Measurements from ENCODE around the gene ARAP3. TPM values are rescaled to one million over a fixed set of nuclear protein-coding genes. Genes with fewer than 3 reads are reported as not detected.
"Not testable (repeated sequence)": the region's sequence is repeated elsewhere in the genome, so short reads cannot be mapped to it uniquely, and the experiment has no call there.

Gene ARAP3
- total RNA-seq, 1 experiment from 2014 or later: 0.69 TPM

DNA sequence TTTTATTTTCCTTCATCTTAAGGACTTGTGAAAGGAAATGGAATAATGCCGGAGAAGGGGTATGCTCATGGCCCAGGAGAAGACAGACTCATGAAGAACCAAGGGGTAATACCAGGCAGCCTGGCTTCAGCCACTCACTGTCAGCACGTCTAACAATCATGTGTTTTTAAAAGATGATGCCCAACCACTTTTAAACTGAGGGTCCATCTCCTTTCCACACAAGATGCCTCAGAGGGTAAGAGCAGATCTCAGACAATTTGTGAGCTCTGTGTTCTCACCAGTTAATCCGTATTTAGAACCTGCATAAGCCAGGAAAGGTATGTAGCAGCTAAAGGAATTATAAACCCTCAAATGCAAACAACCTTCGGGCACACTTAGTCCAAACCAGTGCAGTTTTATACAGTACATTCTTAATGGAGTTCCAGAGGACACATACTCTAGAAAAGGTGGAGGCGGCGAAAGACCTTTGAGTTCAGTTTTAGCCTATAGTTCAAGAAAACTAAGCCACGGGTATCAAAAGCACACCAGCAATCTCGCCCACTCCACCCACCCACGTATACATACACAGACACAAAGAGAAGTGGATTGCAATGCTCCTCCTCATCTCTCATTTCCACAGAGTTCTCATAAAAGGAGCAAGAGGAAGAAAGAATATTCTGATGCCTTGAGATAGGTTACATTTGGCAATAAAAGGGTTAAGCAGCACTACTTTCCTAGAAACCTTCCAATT, 65.9 kb downstream of the ARAP3 start:
- DNase-seq (ENCODE audit: low read depth): no peak

DNA sequence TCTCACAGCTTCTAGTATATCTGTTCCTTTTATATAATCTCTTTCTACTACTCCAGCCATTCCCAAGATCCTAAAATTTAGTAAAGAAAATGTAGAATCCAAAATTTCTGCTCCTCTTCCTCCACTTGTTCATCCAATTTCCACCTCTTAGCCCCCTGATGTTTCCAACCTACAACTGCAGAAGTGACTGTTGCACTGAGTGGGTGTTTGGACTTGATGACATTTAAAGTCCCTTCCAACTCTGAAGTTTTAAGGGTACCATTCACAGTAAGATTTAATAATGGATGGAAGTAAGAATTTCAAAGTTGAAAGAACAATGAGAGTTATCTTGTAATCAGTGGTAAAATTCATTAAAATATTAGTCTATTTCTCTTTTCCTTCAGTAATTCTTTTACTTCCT, 68.7 kb downstream of the ARAP3 start:
- DNase-seq (ENCODE audit: low read depth): no peak

DNA sequence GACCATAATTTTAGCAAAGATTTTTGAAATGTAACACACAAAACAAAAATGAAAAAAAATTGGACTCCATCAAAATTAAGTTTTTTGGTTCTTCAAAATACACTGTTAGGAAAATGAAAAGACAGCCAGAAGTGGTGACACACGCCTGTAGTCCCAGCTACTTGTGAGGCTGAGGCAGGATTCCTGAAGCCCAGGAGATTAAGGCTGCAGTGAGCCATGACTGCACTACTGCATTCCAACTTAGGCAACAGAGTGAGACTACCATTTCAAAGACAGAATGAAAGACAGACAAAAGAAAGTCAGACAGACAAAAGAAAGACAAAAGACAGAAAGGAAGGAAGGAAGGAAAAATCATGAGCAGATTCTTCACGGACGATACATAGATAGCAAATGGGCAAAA, 70.7 kb downstream of the ARAP3 start:
- DNase-seq (ENCODE audit: low read depth): no peak

DNA sequence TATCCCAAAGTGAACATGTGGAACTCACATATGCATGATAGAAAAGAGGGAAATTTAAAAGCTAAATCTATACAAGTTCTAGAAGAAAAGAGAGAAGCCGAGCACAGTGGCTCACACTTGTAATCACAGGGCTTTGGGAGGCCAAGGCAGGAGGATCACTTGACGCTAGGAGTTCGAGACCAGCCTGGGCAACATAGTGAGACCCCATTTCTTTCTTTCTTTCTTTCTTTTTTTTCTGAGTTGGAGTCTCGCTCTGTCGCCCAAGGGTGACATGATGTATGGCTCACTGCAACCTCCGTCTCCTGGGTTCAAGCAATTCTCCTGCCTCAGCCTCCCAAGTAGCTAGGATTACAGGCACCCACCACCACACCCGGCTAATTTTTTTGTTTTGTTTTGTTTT, 72.1 kb downstream of the ARAP3 start:
- not testable (repeated sequence) for DNase-seq (ENCODE audit: low read depth)

DNA sequence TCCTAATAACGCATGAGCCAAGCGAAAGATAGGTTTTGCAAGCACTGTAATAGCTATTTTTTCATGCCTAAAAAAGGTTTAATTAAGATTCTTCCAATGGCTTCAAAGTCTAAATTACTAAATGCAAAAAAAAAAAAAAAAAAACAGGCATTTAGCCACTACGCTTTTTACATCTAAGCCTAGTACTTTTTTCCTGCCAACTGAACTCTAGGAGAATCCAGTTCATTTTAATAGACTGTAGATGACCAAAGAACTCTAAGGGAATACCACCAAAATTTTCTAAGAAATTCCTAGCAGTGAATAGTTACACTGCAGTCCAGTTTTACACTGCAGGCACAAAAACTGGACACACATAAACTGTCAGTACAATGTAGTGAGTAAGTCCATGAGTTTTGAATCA, 73.0 kb downstream of the ARAP3 start:
- DNase-seq (ENCODE audit: low read depth): no peak

DNA sequence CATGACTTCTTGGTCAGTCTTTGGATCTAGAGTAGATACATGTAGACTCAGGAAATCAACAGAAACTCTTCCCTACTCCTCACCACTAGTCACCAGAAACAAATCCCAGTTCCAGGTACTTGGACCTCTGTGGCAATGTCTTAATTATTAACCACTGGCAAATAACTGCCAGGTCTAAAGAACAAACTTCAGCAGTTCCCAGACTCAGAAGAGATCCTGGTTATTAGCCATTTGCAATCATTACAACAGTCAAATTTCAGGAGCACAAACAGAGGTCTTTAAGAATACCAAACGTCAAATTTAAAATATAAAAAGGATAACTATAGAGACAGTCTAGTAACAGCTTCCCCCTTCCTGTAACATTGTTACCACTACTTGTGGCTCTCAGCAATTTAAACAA, 73.5 kb downstream of the ARAP3 start:
- DNase-seq (ENCODE audit: low read depth): no peak

DNA sequence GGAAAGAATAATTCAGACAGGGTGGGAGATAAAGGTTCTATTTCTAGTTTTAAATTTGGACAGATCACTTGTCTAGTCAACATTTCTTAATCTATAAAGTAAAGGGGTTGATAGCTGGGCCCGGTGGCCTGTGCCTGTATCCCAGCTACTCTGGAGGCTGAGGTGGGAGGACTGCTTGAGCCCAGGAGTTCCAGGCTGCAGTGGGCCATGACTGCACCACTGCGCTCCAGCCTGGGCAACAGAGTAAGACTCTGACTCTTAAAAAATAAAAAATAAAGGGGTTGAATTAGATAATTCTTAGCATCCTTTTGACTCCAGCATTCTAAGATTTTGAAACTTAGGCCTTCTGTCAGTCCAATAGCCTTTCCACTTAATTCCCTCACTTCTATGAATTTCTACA, 74.0 kb downstream of the ARAP3 start:
- DNase-seq (ENCODE audit: low read depth): no peak

DNA sequence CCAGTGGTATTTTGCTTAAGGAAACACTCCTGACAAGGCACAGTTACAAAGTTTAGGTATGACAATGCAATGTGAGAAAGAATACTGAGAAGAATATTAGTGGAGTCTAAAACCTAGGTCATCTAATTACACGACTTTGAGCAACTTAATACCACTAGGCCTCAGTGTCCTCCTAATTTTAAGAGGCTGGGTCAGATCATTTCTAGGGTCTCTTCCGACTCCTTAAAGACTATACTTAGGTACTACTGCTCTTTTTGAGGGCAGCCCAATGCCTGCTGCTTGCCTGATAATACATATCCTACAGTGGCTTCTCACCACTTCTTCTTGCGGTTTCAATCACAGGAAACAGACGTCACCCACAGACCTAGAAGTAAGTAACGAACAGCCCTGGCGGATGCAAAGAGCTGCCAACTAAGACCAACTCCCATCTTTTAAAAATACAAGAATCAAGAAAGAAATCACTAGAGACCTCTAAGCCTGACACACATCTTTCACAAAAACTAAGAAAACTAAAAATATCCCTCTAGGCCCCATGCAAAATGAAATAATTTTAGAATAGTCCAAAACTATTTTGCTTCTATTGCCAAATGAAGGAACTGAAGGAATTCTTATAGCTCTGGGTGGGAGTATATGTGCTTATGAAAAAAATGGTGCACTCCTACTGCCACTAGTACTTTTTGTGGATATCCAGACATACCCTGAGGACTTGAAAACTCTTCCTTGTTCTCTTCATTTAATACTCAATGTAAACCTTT, 76.3 kb downstream of the ARAP3 start:
- DNase-seq (ENCODE audit: low read depth): no peak

DNA sequence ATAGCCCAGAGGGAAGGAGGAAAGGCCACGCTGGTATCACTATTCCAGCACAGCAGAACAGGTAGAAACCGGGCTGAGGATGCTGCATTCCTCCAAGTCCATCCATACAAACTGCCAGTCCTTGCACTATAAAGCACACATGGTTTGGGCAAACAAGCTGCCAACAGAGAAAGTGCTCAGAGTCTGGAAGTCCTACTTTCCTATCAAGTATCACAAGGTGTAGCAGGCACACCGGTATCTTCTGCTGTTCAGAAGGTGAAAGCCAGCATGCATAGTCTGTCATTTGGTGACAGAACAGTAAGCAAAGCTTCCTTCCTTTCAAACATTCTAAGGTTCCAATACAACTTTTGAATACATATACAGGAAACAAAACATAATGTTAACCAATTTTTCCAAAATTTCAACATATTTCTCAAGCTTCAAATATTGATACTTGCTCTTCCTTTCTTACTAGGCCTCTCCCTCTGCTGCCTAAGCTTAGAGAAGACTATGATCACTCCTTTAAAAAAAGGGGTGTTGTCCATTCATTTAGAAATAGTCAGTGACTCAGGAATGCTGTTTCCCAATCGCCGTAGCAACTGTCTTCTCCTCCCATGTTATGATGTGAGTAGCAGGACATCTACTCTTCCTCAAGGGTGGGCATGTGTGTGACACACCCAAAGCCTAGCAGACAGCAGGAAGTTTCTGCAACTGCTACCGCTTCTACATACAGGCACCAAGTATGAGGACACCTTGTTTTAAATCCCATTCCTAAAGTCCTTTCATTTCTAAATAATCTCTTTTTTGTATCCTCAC, 77.9 kb downstream of the ARAP3 start:
- peak; percentile 95 for DNase-seq (ENCODE audit: low read depth)

Other genes starting within 250 kb of the ARAP3 start
- 96.0 and 98.3 TPM in 2 replicates for gene PCDHGC3, start 206.3 kb downstream of the ARAP3 start, total RNA-seq (2014; rRNA removed)
- 0.69 and 0.83 TPM in 2 replicates for gene PCDHGC4, start 197.2 kb downstream of the ARAP3 start, total RNA-seq (2014; rRNA removed)
- 1.7 and 2.0 TPM in 2 replicates for gene PCDHGC5, start 193.1 kb downstream of the ARAP3 start, total RNA-seq (2014; rRNA removed)
- 28.2 and 38.9 TPM in 2 replicates for gene DIAPH1, start 63.2 kb downstream of the ARAP3 start, total RNA-seq (2014; rRNA removed)
- gene HDAC3, start 45.4 kb downstream of the ARAP3 start, total RNA-seq (2014; rRNA removed): 58.8 and 65.2 TPM in 2 replicates
- gene RELL2, start 45.2 kb downstream of the ARAP3 start, total RNA-seq (2014; rRNA removed): 5.2 and 7.0 TPM in 2 replicates
- 10.1 and 12.5 TPM in 2 replicates for gene FCHSD1, start 30.8 kb downstream of the ARAP3 start, total RNA-seq (2014; rRNA removed)
- gene PCDH1, start 196.2 kb upstream of the ARAP3 start, total RNA-seq (2014; rRNA removed): not detected in 2 replicates
- gene DELE1, start 241.6 kb upstream of the ARAP3 start, total RNA-seq (2014; rRNA removed): 53.9 and 61.4 TPM in 2 replicates